Hepatocyte (in vitro differentiated cells): ENCODE data around the gene NPM3. TPM values are rescaled to one million over a fixed set of nuclear protein-coding genes. Genes with fewer than 3 reads are reported as not detected.

Experiments
- DNase-seq: peaks from one replicate; pipeline ENCODE4 v3.0.0-alpha.2; 2016; ENCODE audit warnings: low spot score
- H2AFZ ChIP-seq: fragments of 200-600 bp; sonication (generic); 2 replicates; pipeline ENCODE4 v1.6.0; 2016; ENCODE audit warnings: antibody characterized with exemption, mild to moderate bottlenecking
- H3K27ac ChIP-seq: fragments of 200-600 bp; sonication (generic); 2 replicates; pipeline ENCODE4 v1.5.1; 2016; ENCODE audit warnings: mild to moderate bottlenecking
- H3K27me3 ChIP-seq: fragments of 200-600 bp; sonication (generic); 2 replicates; pipeline ENCODE4 v1.6.1; 2016
- H3K36me3 ChIP-seq: fragments of 200-600 bp; sonication (generic); replicated peaks from 2 replicates; pipeline ENCODE4 v1.5.1; 2016; ENCODE audit warnings: low read depth; ENCODE audit not compliant: insufficient read depth
- H3K4me1 ChIP-seq: fragments of 200-600 bp; sonication (generic); 2 replicates; pipeline ENCODE4 v1.5.1; 2016; ENCODE audit warnings: mild to moderate bottlenecking, moderate library complexity; ENCODE audit not compliant: insufficient read depth
- H3K4me2 ChIP-seq: fragments of 200-600 bp; sonication (generic); 2 replicates; pipeline ENCODE4 v1.6.0; 2016
- H3K4me3 ChIP-seq: fragments of 200-600 bp; sonication (generic); 2 replicates; pipeline ENCODE4 v1.5.1; 2016; ENCODE audit warnings: mild to moderate bottlenecking
- H3K79me2 ChIP-seq: fragments of 200-600 bp; sonication (generic); 2 replicates; pipeline ENCODE4 v1.6.0; 2017; ENCODE audit warnings: mild to moderate bottlenecking
- H3K9me2 ChIP-seq: fragments of 200-600 bp; sonication (generic); replicated peaks from 2 replicates; pipeline ENCODE4 v1.6.0; 2017; ENCODE audit warnings: mild to moderate bottlenecking; ENCODE audit not compliant: insufficient read depth
- H3K9me3 ChIP-seq: fragments of 200-600 bp; sonication (generic); 2 replicates; pipeline ENCODE4 v1.5.1; 2016; ENCODE audit warnings: low read depth, mild to moderate bottlenecking
- H4K20me1 ChIP-seq: fragments of 200-600 bp; sonication (generic); 2 replicates; pipeline ENCODE4 v1.6.0; 2016; ENCODE audit warnings: mild to moderate bottlenecking; ENCODE audit not compliant: insufficient read depth, poor library complexity, severe bottlenecking
- EZH2 ChIP-seq: fragments of 200-600 bp; sonication (generic); IDR thresholded peaks from 2 replicates; pipeline ENCODE4 v1.6.1; 2016; ENCODE audit warnings: antibody characterized with exemption, mild to moderate bottlenecking, borderline replicate concordance
- EZH2phosphoT487 ChIP-seq: fragments of 200-600 bp; sonication (generic); IDR thresholded peaks from one replicate; pipeline ENCODE4 v1.6.1; 2018; ENCODE audit warnings: antibody characterized with exemption, mild to moderate bottlenecking, low read depth, moderate library complexity; ENCODE audit not compliant: unreplicated experiment, severe bottlenecking
- WGBS: methylation state at CpG from one replicate; pipeline ENCODE4 v1.1.6; 2016; ENCODE audit warnings: low lambda C conversion rate; ENCODE audit errors: missing lambda C conversion rate; 5-methylcytosine and 5-hydroxymethylcytosine counted together
- polyA plus RNA-seq: library from polyadenylated mRNA; unstranded; fragments of >200 nt; fragmentation: Nextera tagmentation; extraction: Ambion mirVana; gene quantifications from 2 replicates; pipeline ENCODE4 v1.2.1, GENCODE V29; 2016
- total RNA-seq: library from RNA; depleted of rRNA; stranded (reverse); fragments of >200 nt; gene quantifications from 2 replicates; pipeline ENCODE4 v1.2.3, GENCODE V29; 2014
- TF ChIP-seq, protein P1 (sequence below): fragments of 200-600 bp; sonication (generic); IDR thresholded peaks from 2 replicates; pipeline ENCODE4 v1.5.1; 2016; ENCODE audit warnings: antibody characterized with exemption, mild to moderate bottlenecking; ENCODE audit not compliant: poor library complexity

The NPM3 gene
- total and polyA plus RNA-seq, 2 experiments from 2014 or later: 5.1 to 69.4 TPM

DNA sequence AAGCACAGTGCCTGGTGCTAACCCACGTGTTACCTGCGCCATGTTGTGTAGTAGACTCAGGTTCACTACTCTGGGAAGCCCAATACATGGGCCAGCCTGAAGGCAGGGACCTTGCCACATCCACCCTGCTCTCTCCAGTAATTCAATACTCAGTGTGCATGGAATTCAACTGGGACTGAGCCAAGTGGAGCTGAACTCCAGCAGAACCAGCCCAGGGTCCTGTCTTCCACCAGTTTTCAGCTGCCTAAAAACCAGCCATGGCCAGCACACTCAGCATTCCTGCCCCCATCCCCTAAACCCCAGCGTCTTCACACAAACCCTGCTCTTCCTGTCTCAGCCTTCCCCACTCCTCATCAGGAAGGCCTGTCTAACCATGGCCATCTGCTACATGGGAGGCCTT, 22.7 kb downstream of the NPM3 start:
- no peaks in the 10 kb centered on the region for H3K9me3 ChIP-seq
- H2AFZ ChIP-seq: no peak overlapping the region
- H3K4me2 ChIP-seq: no peak overlapping the region
- no peaks in the 10 kb centered on the region for H3K79me2 ChIP-seq
- no peak overlapping the region for H3K4me3 ChIP-seq
- H4K20me1 ChIP-seq: no peaks in the 10 kb centered on the region
- H3K36me3 ChIP-seq: no peaks in the 10 kb centered on the region
- DNase-seq: no peak
- H3K27me3 ChIP-seq: peaks cover 11% of the 10 kb centered on the region
- no peak overlapping the region for H3K27ac ChIP-seq
- no peaks in the 10 kb centered on the region for H3K4me1 ChIP-seq
- TF ChIP-seq, protein P1, sequence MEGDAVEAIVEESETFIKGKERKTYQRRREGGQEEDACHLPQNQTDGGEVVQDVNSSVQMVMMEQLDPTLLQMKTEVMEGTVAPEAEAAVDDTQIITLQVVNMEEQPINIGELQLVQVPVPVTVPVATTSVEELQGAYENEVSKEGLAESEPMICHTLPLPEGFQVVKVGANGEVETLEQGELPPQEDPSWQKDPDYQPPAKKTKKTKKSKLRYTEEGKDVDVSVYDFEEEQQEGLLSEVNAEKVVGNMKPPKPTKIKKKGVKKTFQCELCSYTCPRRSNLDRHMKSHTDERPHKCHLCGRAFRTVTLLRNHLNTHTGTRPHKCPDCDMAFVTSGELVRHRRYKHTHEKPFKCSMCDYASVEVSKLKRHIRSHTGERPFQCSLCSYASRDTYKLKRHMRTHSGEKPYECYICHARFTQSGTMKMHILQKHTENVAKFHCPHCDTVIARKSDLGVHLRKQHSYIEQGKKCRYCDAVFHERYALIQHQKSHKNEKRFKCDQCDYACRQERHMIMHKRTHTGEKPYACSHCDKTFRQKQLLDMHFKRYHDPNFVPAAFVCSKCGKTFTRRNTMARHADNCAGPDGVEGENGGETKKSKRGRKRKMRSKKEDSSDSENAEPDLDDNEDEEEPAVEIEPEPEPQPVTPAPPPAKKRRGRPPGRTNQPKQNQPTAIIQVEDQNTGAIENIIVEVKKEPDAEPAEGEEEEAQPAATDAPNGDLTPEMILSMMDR: no peak
- no peak for TF ChIP-seq EZH2
- TF ChIP-seq EZH2phosphoT487: no peak
- 81% methylated on average over 3 of the region's 3 CpGs for WGBS
- H3K9me2 ChIP-seq: no peaks in the 10 kb centered on the region

DNA sequence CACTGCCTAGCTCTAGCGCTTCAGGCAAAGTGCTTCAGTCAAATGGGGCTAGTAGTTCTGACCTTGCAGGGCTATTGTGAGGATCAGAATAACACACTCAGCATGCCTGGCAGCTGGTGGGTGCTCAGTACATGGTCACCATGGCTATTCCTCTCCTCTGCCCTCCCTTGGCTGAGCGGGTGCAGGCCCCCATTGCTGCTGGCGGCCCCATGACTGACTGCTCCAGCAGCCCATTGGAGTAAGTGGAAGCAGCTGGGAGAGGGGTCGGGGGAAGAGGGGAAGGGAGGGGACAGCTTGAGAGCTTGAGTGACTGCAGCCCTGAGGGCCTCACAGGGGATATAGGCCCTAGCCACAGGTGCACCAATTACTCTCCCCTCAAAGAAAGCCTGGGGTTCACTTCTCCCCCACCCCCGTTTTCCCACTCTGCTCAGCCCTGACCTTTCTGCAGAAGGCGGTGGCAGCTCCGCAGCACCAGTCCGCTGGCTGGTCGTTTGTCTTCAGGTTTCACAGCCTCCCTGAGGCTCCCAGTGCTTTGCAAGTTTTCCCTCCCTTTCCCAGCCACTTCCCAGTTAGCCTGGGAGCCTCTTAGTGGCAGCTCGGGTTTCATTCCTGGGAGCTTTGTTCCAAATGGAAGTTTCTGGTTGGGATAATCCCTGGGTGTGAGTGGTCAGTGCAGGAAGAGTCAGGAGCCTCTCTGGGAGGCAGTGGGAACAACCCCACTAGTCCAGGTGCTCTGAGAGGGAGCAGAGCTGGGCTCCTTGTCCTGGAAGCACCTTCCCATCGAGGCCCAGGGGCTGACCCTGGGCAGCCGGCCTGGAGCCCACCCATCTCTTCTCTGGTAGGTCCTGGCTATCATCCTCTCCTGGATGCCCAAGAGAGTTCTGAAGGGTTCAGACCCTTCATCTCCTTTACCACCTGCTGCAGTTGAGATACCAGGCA, 23.7 kb downstream of the NPM3 start:
- TF ChIP-seq EZH2phosphoT487 (no peak), EZH2 (no peak)
- TF ChIP-seq, protein P1: no peak
- Histone ChIP-seq H4K20me1 (no peaks in the 10 kb centered on the region), H3K27ac (no peak overlapping the region), H3K4me1 (no peaks in the 10 kb centered on the region), H3K4me2 (no peak overlapping the region), H3K27me3 (peaks cover 7% of the 10 kb centered on the region), H3K4me3 (no peak overlapping the region), H3K9me2 (no peaks in the 10 kb centered on the region), H3K9me3 (no peaks in the 10 kb centered on the region), H3K36me3 (no peaks in the 10 kb centered on the region), H2AFZ (no peak overlapping the region), H3K79me2 (no peaks in the 10 kb centered on the region)
- no peak for DNase-seq
- 52% methylated on average over 12 of the region's 12 CpGs for WGBS

- Histone ChIP-seq H3K4me2 (no peak overlapping the region), H3K27ac (no peak overlapping the region), H3K4me3 (no peak overlapping the region), H4K20me1 (no peaks in the 10 kb centered on the region), H3K79me2 (no peaks in the 10 kb centered on the region), H3K9me2 (no peaks in the 10 kb centered on the region), H3K4me1 (no peaks in the 10 kb centered on the region), H2AFZ (no peak overlapping the region), H3K9me3 (no peaks in the 10 kb centered on the region), H3K36me3 (no peaks in the 10 kb centered on the region), H3K27me3 (peaks cover 7% of the 10 kb centered on the region)
- TF ChIP-seq, protein P1: no peak
- no peak for TF ChIP-seq EZH2phosphoT487
- TF ChIP-seq EZH2: no peak
- WGBS: 97% methylated on average over 2 of the region's 2 CpGs
- DNase-seq: no peak
Measured at GRCh38 chr10:101758858-101759257, 24.4 kb downstream of the NPM3 start.
